Mucosa of gallbladder (tissue), 1 donor: ENCODE results near the gene RNF208. TPM values are rescaled to one million over a fixed set of nuclear protein-coding genes. Genes with fewer than 3 reads are reported as not detected.
"Not testable (repeated sequence)": the region's sequence is repeated elsewhere in the genome, so short reads cannot be mapped to it uniquely, and the experiment has no call there.

Experiments used
- DNase-seq: peaks from one replicate; pipeline ENCODE4 v3.0.0-alpha.2; 2020; ENCODE audit warnings: low spot score
- total RNA-seq: library from RNA; stranded (reverse); gene quantifications from one replicate; pipeline ENCODE4 v1.2.1, GENCODE V29; 2021
- donor health status: DM: no; HTN: no; CAD: no.

RNF208 gene, protein sequence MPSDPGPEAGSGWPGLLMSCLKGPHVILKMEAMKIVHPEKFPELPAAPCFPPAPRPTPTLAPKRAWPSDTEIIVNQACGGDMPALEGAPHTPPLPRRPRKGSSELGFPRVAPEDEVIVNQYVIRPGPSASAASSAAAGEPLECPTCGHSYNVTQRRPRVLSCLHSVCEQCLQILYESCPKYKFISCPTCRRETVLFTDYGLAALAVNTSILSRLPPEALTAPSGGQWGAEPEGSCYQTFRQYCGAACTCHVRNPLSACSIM
- total RNA-seq = 16.8 TPM

DNA sequence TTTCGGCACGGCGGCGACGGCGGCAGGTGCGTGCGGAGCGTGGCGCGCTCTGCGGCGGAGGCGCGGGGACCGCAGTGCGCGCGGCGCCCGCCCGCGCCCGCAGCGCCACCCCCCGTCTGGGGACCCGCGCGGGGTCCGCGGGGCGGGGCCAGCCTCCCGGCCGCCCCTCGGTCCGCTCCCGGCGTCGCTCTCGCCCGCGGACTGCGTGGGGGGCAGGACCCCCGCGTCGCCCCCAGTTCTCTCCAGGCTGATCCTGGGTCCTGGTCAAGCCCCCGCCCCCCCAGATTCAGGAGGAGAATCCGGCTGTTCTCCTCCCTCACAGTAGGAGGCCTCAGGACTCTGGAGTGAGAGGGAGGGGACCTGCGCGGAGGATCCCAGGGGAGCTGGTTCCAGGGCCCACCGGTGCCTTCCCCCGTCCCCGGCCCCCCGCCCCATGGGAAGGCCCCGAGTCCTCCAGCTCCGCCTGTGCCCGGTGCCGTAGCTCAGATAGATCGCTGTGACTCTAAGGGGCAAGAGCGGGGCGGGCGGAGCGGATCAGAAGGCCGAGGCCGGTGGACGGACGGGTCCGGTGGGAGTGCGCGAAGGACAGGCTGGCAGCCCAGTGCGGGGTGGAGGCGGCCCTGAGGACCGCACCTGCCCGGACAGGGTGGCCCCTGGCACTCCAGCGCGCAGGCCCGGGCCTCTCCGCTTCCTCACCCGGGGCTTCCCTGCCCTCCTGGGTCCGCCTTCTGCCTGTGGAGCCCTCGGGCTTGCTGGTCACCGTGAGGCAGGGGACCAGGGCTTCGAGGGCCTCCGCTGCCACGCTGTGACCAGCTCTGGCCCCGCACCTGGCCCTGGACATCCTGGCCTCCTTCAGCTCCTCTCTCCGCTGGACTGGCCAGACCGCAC is at the start of gene RNF208:
RNF208 (minus strand) TSS at position 51 of the 888 bp plus-strand sequence. CDS start 1,028 bp downstream, outside the sequence.
- no peak for DNase-seq

DNA sequence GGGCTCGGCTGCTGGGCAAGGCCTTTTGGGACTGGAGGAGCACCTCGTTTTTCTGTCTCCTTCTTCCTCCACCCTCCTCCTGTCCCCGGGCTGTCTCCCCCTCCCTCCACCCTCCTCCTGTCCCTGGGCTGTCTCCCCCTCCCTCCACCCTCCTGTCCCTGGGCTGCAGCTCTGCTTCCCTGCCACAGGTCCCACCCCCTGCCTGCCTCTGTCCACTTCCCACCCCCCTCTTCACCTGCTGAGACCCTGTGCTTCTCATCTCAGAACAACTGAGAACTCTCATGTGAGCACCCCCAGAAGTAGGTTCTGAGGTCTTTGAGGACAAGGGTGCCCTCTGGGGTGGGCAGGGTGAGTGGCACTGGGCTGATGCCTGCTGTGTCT is 49.6 kb upstream of the RNF208 start:
- DNase-seq = no peak

DNA sequence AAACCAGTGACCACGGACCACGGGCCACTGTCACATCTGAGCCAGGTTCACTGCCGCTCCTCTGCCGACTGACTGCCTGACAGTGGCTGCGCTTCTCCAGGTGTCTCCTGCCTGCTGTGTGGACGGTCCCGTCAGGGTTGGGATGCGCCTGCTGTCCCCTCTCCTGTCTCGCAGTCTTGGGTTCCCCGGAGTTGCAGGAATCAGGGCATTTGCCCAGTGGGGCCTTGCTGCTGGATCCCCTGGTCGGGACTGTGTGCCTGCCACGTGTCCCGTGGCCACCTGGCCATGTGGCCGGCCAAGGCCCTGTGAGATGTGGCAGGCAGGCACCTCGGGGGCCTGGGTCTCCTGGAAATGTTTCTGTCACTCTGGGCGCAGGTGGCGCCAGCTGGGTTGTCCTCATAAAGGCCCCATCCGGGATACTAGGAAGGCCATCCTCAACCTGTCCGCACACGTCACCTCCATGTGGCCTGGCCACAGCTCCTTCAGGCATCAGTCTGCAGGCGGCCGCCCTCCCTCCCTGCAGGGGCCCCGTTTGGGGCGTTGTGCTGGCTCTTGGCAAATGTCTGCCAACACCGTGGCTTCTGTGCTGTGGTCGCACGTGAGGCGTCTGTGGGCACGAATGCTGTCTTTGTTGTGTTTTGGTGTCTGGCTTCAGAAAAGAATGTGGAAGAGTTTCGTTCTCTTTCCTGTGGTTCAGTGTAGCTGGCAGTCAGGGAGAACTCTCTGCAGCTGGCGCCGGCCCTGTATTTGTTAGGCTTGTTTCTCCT is 49.1 kb upstream of the RNF208 start:
- DNase-seq = no peak

DNA sequence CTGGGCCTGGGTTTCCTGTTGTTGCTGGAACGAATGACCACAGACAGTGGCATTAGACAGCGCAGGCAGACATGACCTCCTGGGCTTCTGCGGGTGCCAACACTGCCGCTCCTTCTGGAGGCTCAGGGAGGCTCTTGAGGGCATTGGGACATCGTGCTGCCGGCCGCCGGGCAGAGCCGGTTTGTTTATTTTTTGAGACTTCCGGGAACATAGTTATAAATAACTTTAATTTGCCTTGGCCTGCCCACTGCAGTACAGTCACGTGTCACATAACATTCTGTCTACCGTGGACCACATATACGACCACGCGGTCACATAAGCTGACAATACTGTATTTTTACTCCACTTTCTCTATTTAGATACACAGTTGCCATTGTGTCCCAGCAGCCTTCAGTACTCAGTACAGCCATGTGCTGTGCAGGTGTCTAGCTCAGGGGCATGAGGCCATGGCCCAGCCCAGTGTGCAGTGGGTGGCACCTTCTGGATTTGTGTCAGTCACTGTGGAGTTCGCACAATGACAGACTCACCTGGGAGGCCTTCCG is 47.3 kb upstream of the RNF208 start:
- peak; percentile 68 for DNase-seq

DNA sequence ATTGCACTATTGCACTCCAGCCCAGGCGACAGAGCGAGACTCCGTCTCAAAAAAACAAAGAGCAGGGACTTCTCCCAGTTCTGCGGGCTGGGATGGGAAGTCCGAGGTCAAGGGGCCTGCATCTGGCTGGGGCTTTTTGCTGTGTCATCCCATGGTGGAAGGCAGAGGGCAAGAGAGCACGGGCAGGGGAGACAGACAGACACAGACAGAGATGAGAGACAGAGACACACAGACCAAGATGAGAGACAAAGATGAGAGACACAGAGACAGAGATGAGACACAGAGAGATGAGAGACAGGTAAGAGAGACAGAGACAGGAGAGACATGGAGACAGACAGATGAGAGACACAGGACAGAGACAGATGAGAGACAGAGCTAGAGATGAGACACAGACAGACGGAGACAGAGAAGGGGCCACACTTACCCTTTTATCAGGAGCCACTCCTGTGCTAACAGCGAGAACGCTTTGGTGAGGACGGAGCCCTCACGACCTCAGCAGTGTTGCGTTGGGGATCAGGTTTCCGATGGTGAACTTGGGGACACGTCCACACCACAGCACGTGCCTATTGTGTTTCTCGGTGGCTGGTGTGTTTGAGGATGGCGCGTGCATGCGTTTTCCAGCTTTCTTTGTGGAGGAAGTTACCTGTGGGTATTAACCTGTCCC is 46.6 kb upstream of the RNF208 start:
- DNase-seq = no peak

DNA sequence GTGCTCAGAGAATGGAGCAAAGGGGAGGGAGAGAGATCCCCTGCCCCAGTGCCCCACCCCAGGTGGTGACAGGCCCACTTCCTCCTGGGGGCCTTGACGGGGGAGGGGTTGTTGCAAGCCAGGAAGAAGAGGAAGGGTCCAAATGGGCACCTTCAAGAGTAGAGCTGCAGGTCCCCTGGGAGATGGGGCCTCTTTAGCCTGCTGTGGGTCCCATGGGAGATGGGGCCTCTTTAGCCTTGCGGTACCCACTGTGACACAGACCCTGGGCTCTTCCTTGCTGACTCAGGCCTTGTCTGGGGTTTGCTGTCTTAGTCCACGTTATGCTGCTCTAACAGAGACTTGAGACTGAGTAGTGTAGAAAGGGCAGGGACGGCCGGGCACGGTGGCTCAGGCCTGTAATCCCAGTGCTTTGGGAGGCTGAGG is 45.9 kb upstream of the RNF208 start:
- DNase-seq = no peak

DNA sequence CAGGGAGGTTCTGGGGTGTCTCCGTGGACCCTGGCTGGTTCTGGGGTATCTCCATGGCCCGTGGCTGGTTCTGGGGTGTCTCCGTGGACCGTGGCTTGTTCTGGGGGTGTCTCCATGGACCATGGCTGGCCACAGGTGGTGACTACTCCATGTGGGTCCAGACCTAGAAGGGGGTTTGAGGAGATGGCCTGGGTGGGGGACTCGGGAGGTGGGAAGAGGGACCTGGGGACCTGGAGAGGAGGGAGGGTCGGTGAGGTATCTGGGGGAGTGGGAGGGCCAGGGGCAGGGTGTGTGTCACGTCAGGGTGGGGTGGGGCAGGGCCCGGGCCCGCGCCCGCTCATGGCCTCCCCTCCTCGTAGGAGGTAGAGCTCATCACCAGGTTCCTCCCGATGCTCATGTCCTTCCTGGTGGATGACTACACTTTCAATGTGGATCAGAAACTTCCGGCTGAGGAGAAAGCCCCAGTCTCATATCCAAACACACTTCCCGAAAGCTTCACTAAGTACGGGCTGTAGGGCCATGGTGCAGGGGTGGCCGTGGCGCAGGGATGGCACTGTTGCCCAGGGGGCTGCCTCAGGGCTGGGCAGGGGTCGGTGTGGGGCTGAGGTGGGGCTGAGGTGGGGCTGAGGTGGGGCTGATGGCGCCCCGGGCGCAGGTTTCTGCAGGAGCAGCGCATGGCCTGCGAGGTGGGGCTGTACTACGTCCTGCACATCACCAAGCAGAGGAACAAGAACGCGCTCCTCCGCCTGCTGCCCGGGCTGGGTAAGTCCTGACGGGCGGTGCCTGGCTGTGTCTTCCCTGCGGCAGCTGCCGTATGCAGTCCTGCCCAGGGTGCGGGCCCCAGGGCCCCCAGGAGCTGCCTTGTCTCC is 44.8 kb upstream of the RNF208 start:
- no peak for DNase-seq

DNA sequence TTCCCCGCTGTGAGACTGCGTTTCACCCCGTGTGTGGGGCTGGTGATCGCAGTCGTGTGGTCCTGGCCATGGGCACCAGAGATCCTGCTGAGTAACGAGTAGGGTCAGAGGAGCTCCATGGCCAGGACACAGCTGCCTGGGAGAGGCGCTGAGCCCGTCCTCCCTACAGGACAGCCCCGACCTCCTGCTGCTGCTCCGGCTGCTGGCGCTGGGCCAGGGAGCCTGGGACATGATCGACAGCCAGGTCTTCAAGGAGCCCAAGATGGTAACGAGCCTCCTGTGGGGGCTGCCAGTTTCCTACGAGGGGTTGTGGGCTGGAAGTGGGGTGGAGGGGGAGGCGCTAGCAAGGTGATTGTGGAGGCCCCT is 44.1 kb upstream of the RNF208 start:
- DNase-seq = no peak

DNA sequence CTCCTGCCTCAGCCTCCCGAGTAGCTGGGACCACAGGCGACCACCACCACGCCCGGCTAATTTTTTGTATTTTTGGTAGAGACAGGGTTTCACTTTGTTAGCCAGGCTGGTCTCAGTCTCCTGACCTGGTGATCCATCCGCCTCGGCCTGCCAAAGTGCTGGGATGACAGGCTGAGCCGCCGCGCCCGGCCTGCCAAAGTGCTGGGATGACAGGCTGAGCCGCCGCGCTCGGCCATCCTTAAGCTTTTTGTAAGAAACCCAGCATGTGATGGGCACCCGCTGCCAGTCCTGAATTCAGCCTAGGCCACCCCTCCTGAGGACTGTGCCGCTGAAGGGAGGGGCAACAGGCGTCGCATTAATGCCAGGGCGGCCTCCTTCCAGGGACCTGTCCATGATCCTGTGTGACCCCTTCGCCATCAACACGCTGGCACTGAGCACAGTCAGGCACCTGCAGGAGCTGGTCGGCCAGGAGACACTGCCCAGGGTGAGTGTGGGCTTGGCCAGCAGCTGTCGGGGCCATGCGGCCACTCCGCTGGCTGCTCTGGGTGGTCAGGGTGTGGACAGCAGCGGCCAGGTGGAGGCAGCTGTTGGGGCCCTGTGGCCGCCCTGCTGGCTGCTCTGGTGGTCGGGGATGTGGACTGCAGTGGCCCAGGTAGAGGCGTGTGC is 43.6 kb upstream of the RNF208 start:
- DNase-seq = no peak

DNA sequence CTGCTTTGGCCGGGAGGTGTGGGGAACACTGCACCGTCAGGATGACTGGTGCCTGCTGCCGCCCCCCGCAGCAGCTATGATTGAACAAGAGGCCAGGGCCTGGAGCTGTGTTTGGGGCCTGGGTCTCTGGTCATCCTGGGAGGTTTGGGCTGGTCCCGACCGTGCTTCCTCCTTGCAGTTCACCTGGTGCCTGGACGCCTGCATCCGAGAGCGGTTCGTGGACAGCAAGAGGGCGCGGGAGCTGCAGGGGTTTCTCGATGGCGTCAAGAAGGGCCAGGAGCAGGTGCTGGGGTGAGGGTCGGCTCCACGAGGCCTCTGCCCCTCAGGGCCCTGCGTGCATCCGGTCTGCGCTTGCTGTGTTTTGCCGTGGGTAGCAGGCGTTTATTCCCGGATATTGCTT is 42.0 kb upstream of the RNF208 start:
- no peak for DNase-seq

DNA sequence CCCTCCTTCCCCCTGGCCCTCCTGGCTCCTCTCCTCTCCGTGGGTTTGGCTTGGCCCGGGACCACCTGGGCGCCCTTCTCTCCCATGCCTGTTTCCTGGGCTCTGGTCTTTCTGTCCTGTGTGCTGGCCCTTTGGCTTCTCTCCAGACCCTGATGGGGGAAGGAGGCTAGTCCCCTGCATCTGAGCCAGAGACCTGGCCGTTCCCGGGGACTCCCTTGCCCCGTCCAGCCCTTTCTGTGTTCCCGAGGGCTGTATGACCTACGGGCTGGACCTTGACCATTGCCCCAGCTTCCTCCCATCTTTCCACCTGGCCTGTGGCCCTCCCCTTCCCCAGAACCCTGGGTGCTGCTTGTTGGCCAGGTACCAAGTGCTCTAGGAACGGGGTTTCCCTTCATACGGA is 41.5 kb upstream of the RNF208 start:
- no peak for DNase-seq

DNA sequence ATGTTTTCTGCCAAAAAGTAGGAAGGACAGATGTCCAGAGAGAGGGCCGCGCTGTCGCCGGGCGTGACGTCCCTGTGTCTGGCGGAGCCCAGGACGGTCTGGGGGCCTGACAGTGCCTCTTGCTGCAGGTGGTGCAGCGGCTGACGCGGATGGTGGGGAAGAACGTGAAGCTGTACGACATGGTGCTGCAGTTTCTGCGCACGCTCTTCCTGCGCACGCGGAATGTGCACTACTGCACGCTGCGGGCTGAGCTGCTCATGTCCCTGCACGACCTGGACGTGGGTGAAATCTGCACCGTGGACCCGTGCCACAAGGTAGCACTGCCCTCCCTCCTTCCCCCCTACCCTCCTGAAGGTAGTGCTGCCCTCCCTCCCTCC is 40.9 kb upstream of the RNF208 start:
- no peak for DNase-seq

DNA sequence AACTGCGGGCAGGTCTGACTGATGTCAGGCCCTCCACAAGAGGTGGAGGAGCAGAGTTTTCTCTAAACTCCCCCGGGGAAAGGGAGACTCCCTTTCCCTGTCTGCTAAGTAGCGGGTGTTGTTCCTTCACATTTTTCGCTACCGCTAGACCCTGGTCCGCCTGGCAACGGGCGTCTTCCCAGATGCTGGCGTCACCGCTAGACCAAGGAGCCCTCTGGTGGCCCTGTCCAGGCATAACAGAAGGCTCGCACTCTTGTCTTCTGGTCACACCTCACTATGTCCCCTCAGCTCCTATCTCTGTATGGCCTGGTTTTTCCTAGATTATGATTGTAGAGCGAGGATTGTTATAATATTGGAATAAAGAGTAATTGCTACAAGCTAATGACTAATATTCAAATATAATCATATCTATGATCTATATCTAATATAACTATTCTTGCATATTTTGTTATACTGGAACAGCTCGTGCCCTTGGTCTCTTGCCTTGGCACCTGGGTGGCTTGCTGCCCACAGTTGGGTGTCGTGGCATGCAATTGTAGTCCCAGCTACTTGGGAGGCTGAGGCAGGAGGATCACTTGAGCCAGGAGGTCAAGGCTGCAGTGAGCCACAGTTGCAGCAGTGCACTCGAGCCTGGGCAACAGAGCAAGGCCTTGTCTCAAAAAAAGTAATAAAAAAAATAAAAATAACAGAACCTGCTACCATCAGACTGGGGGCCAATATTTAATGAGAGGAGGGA is 40.3 kb upstream of the RNF208 start:
- not testable (repeated sequence) for DNase-seq

DNA sequence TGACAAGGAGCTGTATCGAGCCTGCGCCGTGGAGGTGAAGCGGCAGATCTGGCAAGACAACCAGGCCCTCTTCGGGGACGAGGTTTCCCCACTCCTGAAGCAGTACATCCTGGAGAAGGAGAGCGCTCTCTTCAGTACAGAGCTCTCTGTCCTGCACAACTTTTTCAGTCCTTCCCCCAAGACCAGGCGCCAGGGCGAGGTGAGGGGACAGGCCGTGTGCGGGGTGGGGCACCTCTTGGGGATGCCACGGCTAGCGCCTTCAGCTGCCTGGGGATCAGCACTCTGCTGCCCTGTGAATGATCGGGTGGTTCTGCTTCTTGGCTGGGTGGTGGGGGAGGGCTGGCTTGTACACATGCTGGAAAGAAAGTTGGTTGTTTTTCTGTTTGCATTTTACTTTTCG is 34.8 kb upstream of the RNF208 start:
- DNase-seq = no peak

DNA sequence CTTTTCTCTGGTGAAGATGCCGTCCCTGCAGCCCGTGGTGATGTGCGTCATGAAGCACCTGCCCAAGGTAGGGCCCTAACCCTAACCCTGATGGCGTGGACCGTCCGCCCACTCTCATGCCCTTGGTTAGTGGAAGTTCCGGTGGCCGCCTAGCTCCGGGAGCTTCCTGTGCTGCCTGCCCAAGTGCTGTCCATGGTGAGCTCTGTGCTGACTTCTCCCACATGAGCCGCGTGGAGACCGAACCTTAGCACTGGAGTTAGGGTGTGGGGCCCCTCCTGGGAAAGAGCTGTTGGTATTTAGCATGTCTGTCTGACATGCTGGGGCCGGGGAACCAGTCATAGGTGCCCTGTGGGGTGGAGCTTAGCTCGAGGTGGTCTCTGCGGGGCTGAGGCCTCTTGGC is 34.3 kb upstream of the RNF208 start:
- no peak for DNase-seq

DNA sequence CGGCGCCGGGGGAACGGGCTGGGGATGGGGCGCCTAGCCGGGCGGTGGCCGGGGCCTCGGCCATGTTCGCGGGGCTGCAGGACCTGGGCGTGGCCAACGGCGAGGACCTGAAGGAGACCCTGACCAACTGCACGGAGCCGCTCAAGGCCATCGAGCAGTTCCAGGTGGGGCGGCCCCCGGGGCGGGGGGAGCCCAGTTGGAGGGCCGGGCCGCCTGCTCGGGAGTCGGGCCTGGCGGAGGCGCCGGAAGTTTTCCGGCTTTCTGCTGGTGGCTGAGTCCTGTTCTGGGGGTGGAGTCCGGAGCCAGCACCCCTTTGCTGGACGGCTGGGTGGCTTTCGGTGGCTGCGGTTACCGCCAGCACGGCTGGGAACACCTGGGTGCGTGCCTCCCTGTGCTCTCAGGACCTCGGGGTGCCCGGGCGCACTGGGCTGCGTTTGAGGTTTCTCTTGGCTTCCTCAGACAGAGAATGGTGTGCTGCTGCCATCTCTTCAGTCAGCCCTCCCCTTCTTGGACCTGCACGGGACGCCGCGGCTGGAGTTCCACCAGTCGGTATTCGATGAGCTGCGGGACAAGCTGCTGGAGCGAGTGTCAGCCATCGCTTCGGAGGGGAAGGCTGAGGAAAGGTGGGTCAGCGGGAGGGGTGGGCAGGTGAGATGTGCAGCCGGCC is 33.5 kb upstream of the RNF208 start:
- no peak for DNase-seq

DNA sequence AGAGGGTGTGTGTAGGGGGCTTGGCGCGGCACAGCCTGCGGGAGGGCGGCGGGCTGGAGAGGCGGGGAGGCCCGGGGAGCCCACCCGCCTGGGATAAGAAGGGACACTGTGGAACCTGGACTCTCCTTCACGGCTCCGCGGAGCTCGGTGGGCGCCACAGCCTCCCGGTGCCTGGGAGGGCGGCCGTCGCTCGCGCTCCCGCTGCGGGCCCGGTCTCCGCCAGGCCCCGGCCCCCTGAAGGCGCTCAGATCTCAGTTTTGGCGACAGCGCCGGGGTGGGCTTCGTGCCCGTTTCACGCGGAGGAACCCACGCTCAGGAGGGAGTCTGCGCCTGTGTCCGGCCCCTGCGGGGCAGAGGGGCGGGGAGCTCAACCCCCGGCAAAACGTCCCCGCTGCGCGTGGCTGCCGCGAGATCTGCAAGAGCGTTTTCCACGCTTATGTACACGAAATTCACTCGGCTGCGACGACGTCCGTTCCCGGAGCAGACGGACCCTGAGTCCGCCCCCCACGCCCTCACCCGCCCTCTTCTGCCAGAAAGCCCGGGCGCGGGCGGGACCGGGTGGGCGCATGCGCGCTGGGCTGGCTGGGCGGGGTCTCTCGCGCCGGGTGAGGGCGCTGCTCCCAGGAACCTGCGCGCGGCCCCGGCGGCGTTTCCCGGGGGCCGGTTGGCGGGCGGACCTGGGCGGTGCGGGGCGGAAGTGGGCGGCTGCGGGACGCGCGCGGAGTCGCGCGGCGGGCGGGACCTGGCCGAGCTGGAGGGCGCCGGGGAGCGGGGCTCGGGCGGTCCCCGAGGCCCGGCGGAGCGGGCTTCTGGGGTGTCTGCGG is 32.8 kb upstream of the RNF208 start, which contains the start of gene NELFB:
NELFB (plus strand) TSS at position 704 of the 824 bp plus-strand sequence.
- DNase-seq = peak; percentile 93
